Testis (tissue), 2 donors: ENCODE data around the gene CLPSL2.

ENCODE experiments used
- CTCF ChIP-seq, 3 experiments: fragments of 450-650 bp in 2 of 3; fragments of 200-600 bp in 1 of 3; sonication (generic) in 1 of 3; IDR thresholded peaks; one replicate each; pipeline ENCODE4 v1.5.1; 2016 to 2019; ENCODE audit warnings: antibody characterized with exemption in 3 of 3, mild to moderate bottlenecking in 2 of 3, moderate library complexity in 1 of 3
- POLR2A ChIP-seq: fragments of 450-650 bp; IDR thresholded peaks from one replicate; pipeline ENCODE4 v1.6.1; 2017; ENCODE audit warnings: antibody characterized with exemption, mild to moderate bottlenecking, moderate library complexity

GRCh38 chr6:35737413-35738211 is 38.8 kb upstream of the CLPSL2 start:
- TF ChIP-seq CTCF (IDR thresholded peaks at IDR 0.05), result peak; percentile 85 to 98 (median 94)
- no peak for TF ChIP-seq POLR2A
